ENCODE results near the gene MRPL16. TPM values are rescaled to one million over a fixed set of nuclear protein-coding genes. Genes with fewer than 3 reads are reported as not detected.

MRPL16 gene
- total and polyA plus RNA-seq, 2 experiments from 2014 or later, result 77.4 to 176 TPM

DNA sequence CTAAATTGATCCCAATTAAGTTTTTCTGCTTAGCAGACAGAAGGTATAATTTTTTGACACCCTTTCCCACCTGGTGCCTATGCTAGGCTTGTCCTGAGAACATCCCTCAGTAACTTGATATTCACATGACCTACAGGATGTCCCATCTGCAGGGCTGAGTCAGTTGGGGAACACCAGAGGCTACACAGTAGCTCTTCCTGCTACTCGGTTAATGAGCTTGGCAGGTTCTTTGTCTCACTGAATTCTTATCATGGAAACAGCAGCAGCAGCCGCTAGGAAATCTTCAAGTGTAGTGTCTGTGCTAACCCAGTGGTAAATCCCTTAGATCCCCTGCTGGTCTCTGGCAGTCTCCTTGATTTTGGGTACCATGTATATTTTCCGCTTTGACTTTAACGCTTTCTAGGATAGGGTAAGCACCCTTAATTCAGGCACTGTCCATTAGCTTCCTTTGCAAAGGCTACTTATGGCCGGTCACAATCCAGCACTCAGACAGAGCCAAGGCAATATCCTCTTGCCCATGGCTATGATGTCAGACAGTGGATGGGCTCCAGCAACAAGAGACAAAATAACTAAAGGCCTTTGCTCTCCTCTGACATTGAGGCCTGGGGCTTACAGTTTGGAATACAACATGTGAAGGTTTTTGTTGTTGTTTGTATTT lies 8.5 kb downstream of the MRPL16 start (continued):
- TF ChIP-seq, protein P1, sequence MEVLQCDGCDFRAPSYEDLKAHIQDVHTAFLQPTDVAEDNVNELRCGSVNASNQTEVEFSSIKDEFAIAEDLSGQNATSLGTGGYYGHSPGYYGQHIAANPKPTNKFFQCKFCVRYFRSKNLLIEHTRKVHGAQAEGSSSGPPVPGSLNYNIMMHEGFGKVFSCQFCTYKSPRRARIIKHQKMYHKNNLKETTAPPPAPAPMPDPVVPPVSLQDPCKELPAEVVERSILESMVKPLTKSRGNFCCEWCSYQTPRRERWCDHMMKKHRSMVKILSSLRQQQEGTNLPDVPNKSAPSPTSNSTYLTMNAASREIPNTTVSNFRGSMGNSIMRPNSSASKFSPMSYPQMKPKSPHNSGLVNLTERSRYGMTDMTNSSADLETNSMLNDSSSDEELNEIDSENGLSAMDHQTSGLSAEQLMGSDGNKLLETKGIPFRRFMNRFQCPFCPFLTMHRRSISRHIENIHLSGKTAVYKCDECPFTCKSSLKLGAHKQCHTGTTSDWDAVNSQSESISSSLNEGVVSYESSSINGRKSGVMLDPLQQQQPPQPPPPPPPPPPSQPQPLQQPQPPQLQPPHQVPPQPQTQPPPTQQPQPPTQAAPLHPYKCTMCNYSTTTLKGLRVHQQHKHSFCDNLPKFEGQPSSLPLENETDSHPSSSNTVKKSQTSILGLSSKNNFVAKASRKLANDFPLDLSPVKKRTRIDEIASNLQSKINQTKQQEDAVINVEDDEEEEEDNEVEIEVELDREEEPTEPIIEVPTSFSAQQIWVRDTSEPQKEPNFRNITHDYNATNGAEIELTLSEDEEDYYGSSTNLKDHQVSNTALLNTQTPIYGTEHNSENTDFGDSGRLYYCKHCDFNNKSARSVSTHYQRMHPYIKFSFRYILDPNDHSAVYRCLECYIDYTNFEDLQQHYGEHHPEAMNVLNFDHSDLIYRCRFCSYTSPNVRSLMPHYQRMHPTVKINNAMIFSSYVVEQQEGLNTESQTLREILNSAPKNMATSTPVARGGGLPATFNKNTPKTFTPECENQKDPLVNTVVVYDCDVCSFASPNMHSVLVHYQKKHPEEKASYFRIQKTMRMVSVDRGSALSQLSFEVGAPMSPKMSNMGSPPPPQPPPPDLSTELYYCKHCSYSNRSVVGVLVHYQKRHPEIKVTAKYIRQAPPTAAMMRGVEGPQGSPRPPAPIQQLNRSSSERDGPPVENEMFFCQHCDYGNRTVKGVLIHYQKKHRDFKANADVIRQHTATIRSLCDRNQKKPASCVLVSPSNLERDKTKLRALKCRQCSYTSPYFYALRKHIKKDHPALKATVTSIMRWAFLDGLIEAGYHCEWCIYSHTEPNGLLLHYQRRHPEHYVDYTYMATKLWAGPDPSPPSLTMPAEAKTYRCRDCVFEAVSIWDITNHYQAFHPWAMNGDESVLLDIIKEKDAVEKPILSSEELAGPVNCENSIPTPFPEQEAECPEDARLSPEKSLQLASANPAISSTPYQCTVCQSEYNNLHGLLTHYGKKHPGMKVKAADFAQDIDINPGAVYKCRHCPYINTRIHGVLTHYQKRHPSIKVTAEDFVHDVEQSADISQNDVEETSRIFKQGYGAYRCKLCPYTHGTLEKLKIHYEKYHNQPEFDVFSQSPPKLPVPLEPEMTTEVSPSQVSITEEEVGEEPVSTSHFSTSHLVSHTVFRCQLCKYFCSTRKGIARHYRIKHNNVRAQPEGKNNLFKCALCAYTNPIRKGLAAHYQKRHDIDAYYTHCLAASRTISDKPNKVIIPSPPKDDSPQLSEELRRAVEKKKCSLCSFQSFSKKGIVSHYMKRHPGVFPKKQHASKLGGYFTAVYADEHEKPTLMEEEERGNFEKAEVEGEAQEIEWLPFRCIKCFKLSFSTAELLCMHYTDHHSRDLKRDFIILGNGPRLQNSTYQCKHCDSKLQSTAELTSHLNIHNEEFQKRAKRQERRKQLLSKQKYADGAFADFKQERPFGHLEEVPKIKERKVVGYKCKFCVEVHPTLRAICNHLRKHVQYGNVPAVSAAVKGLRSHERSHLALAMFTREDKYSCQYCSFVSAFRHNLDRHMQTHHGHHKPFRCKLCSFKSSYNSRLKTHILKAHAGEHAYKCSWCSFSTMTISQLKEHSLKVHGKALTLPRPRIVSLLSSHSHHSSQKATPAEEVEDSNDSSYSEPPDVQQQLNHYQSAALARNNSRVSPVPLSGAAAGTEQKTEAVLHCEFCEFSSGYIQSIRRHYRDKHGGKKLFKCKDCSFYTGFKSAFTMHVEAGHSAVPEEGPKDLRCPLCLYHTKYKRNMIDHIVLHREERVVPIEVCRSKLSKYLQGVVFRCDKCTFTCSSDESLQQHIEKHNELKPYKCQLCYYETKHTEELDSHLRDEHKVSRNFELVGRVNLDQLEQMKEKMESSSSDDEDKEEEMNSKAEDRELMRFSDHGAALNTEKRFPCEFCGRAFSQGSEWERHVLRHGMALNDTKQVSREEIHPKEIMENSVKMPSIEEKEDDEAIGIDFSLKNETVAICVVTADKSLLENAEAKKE (CRISPR knock-in tag; IDR thresholded peaks at IDR 0.05), result no peak
- TF ChIP-seq, protein P2, sequence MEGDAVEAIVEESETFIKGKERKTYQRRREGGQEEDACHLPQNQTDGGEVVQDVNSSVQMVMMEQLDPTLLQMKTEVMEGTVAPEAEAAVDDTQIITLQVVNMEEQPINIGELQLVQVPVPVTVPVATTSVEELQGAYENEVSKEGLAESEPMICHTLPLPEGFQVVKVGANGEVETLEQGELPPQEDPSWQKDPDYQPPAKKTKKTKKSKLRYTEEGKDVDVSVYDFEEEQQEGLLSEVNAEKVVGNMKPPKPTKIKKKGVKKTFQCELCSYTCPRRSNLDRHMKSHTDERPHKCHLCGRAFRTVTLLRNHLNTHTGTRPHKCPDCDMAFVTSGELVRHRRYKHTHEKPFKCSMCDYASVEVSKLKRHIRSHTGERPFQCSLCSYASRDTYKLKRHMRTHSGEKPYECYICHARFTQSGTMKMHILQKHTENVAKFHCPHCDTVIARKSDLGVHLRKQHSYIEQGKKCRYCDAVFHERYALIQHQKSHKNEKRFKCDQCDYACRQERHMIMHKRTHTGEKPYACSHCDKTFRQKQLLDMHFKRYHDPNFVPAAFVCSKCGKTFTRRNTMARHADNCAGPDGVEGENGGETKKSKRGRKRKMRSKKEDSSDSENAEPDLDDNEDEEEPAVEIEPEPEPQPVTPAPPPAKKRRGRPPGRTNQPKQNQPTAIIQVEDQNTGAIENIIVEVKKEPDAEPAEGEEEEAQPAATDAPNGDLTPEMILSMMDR (conservative IDR thresholded peaks at IDR 0.05; ENCODE audit: low read depth in 2 of 2), result no peak

DNA sequence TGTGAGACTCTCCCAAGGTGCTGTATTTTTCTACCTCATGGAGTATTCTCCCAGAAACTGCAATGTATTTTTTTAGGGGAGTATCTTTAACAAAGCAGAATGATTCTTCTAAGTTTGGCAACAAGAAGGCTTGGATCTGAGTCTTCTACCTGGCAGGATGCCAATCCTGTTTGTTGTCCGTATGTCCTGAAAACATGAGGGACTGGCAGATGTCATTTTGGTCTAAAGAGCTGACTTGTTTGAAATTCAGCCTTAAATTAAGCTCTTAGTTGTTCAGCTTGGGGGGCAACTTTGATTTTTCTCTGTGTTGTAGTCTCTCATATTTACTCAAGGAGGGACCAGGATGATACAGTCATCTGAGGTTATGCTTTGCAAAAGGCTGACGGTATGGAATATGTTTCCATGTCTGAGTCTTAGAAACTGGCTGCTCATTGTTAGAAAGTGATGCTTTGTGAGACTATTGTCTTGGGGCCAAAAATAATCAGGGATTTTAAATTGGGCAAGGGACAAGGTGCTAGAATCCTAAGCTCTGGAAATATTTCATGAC lies 9.3 kb downstream of the MRPL16 start:
- peaks cover 4% of the 10 kb centered on the region; the same call in 1 of the 2 replicates for H4K20me1 ChIP-seq (replicated peaks; ENCODE audit: insufficient read depth)
- Mint-ChIP-seq H3K27me3 (ENCODE audit: insufficient read depth, low read depth, poor library complexity) (no peaks in the 10 kb centered on the region), H3K4me3 (no peak overlapping the region), H3K9me3 (no peaks in the 10 kb centered on the region), H3K27ac (no peak overlapping the region), H3K36me3 (ENCODE audit: low read depth) (peaks cover 18% of the 10 kb centered on the region), H3K4me1 (no peaks in the 10 kb centered on the region; the same call in 2 of the 3 replicates)
- no peaks in the 10 kb centered on the region for H3K9me2 ChIP-seq (ENCODE audit: insufficient read depth)
- no peaks in the 10 kb centered on the region for H3K27me3 ChIP-seq (ENCODE audit: insufficient read depth)
- H3K4me2 ChIP-seq, result no peak overlapping the region
- H3K4me1 ChIP-seq (ENCODE audit: insufficient read depth), result no peaks in the 10 kb centered on the region
- DNase-seq (ENCODE audit: low spot score), result no peak
- ATAC-seq, result no peak
- no peaks in the 10 kb centered on the region for H3K79me2 ChIP-seq (replicated peaks; ENCODE audit: insufficient read depth)
- H3F3A ChIP-seq (replicated peaks; ENCODE audit: low read depth), result no peaks in the 10 kb centered on the region
- H3K4me3 ChIP-seq, result no peak overlapping the region
- H2AFZ ChIP-seq, result no peak overlapping the region
- peaks cover 21% of the 10 kb centered on the region for H3K36me3 ChIP-seq (ENCODE audit: insufficient read depth)
- no peak overlapping the region for H3K27ac ChIP-seq (ENCODE audit: low read depth)
- TF ChIP-seq NANOG (IDR thresholded peaks at IDR 0.05; ENCODE audit: borderline replicate concordance) (no peak), CREB1 (CRISPR knock-in tag; IDR thresholded peaks at IDR 0.05; ENCODE audit: low read depth) (no peak), JUNB (IDR thresholded peaks at IDR 0.05; ENCODE audit: unreplicated experiment) (no peak), EZH2 (IDR thresholded peaks at IDR 0.05; ENCODE audit: low read depth, unreplicated experiment) (no peak), STAT1 (IDR thresholded peaks at IDR 0.05; ENCODE audit: unreplicated experiment) (no peak), POLR2AphosphoS5 (IDR thresholded peaks at IDR 0.05; ENCODE audit: low read depth) (no peak)
- TF ChIP-seq, protein P3, sequence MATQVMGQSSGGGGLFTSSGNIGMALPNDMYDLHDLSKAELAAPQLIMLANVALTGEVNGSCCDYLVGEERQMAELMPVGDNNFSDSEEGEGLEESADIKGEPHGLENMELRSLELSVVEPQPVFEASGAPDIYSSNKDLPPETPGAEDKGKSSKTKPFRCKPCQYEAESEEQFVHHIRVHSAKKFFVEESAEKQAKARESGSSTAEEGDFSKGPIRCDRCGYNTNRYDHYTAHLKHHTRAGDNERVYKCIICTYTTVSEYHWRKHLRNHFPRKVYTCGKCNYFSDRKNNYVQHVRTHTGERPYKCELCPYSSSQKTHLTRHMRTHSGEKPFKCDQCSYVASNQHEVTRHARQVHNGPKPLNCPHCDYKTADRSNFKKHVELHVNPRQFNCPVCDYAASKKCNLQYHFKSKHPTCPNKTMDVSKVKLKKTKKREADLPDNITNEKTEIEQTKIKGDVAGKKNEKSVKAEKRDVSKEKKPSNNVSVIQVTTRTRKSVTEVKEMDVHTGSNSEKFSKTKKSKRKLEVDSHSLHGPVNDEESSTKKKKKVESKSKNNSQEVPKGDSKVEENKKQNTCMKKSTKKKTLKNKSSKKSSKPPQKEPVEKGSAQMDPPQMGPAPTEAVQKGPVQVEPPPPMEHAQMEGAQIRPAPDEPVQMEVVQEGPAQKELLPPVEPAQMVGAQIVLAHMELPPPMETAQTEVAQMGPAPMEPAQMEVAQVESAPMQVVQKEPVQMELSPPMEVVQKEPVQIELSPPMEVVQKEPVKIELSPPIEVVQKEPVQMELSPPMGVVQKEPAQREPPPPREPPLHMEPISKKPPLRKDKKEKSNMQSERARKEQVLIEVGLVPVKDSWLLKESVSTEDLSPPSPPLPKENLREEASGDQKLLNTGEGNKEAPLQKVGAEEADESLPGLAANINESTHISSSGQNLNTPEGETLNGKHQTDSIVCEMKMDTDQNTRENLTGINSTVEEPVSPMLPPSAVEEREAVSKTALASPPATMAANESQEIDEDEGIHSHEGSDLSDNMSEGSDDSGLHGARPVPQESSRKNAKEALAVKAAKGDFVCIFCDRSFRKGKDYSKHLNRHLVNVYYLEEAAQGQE (IDR thresholded peaks at IDR 0.05; ENCODE audit: unreplicated experiment), result no peak

Measured in GM23338 (cell line).